B cell (primary cell): ENCODE data around the gene ATP9B.

Experiments used
- CTCF ChIP-seq: fragments of 200-600 bp; IDR thresholded peaks from one replicate; pipeline ENCODE4 v1.8.0; 2022; ENCODE audit warnings: antibody characterized with exemption, mild to moderate bottlenecking
- EZH2 ChIP-seq: IDR thresholded peaks from 2 replicates; pipeline ENCODE4 v1.6.1; 2012; ENCODE audit warnings: borderline replicate concordance, low read depth, mild to moderate bottlenecking, moderate library complexity, low read length; ENCODE audit not compliant: insufficient read depth, poor library complexity, severe bottlenecking

GRCh38 chr18:79418642-79419041 is 349.4 kb downstream of the ATP9B start:
- no peak for TF ChIP-seq EZH2
- TF ChIP-seq CTCF: no peak
